Fibroblast of pulmonary artery (primary cell): ENCODE results near the gene CWC27.
A peak's percentile ranks its signal among the peaks of the same experiment; 100 is the strongest.
"Not testable (repeated sequence)": the region's sequence is repeated elsewhere in the genome, so short reads cannot be mapped to it uniquely, and the experiment has no call there.

ENCODE experiments used
- DNase-seq: peaks from one replicate; pipeline ENCODE4 v3.0.0-alpha.2; 2010; ENCODE audit warnings: low read depth
- H3K4me3 ChIP-seq: replicated peaks from 2 replicates; pipeline ENCODE4 v1.5.1; 2011; ENCODE audit warnings: low read depth, mild to moderate bottlenecking, control low read depth, low read length, moderate library complexity
- TF ChIP-seq, protein P1 (sequence below): IDR thresholded peaks from 2 replicates; pipeline ENCODE4 v1.5.1; 2011; ENCODE audit warnings: mild to moderate bottlenecking, control low read depth, low read length, inconsistent platforms; ENCODE audit errors: missing control alignments

Gene CWC27

DNA sequence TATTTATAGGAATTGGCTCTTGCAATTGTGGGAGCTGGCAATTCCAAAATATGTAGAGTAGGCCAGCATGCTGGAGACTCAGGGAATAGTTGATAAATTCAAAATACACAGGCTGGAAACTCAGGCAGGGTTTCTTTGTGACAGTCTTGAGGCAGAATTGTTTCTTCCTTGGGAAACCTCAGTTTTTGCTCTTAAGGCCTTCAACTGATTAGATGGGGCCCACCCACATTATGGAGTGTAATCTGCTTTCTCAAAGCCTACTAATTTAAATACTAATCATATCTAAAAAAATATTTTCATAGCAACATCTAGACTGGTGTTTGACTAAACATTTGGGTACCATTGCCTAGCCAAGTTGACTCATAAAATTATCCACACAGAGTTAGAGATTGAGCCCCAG, 27.6 kb downstream of the CWC27 start:
- no peak overlapping the region for H3K4me3 ChIP-seq
- DNase-seq, result no peak
- TF ChIP-seq, protein P1, sequence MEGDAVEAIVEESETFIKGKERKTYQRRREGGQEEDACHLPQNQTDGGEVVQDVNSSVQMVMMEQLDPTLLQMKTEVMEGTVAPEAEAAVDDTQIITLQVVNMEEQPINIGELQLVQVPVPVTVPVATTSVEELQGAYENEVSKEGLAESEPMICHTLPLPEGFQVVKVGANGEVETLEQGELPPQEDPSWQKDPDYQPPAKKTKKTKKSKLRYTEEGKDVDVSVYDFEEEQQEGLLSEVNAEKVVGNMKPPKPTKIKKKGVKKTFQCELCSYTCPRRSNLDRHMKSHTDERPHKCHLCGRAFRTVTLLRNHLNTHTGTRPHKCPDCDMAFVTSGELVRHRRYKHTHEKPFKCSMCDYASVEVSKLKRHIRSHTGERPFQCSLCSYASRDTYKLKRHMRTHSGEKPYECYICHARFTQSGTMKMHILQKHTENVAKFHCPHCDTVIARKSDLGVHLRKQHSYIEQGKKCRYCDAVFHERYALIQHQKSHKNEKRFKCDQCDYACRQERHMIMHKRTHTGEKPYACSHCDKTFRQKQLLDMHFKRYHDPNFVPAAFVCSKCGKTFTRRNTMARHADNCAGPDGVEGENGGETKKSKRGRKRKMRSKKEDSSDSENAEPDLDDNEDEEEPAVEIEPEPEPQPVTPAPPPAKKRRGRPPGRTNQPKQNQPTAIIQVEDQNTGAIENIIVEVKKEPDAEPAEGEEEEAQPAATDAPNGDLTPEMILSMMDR, result no peak

DNA sequence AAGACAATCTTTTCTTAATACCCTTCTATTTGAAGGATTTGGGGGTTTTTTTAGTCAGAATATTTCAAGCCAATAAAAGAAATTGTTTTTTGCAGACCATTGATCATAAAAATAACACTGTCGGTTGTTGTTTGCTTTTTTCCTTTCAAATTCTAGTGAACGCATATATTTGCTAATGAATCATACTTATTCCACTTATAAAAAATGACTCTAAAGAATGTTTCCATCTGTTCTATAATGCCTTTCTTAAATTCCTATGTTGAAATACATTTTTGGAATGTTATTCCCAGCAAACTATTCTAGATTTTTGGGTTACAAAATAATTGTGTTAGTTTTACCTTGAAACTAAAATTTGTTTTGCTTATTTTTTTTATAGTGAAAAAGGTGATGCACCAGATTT, 32.2 kb downstream of the CWC27 start:
- no peak for DNase-seq
- no peak overlapping the region for H3K4me3 ChIP-seq

DNA sequence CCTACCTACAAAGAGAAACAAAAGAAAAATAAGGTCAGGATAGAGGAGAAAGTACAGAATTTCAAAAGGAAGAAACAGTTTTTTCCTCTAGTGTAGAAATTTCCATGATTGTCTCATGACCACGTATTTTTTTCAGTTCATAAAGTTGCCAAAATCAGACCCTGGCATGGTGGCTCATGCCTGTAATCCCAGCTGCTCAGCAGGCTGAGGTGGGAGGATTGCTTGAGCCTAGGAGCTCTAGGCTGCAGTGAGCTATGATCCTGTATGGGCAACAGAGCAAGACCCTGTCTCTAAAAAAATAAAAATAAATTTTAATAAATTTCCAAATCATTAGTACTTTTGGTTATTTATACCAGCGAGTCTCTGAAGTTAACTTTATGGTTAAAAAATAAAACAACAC, 37.8 kb downstream of the CWC27 start:
- TF ChIP-seq, protein P1, result no peak
- no peak for DNase-seq
- H3K4me3 ChIP-seq, result no peak overlapping the region

More for the DNA sequence above, 32.2 kb downstream of the CWC27 start:
- TF ChIP-seq, protein P1, result no peak

DNA sequence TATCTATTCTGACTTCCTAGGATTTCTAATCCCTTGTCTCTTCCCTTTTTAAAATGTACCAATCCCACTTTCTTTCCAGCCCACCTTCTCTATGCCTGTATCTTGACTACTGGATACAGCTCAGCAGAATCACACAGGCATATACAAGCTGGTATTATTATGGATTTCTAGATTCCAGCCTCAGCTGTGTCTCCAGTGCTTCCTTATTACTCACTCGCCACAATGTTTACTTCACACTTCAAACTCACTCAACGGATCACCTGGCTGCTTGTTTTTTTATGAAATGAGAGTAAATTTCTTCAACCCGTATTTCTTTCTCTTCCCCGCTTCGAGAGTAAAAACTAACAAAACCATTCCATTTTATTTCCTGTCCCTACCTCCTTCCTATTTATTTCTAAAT, 38.8 kb downstream of the CWC27 start:
- TF ChIP-seq, protein P1, result no peak
- no peak for DNase-seq
- H3K4me3 ChIP-seq, result no peak overlapping the region

DNA sequence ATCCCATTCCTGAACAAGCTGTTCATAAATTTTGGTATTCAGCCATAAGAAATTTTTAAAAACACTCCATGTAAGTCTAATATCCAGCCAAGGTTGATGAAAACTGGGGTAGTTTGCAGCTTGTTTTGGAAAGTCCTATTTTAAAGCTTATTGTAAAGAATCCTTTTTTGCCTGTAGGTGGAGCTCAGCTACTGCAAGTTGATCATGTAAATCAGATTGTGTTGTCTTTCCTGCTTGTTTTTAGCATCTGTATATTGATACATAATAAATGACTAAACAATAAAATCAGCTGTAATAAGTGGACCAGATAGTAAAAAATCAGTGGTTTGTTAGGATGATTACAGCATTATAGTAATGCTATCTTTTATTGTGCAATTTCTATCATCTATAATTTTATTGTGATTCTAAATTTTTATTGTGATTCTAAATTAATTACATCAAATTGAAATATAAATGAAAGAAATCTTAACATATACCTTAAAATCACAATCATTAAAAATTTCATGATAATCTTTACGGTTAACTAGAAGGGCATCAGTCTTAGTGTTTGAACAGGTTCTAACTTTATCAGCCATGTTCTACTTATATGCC, 42.4 kb downstream of the CWC27 start:
- TF ChIP-seq, protein P1, result peak; percentile 77
- no peak overlapping the region for H3K4me3 ChIP-seq
- DNase-seq, result peak; percentile 86

DNA sequence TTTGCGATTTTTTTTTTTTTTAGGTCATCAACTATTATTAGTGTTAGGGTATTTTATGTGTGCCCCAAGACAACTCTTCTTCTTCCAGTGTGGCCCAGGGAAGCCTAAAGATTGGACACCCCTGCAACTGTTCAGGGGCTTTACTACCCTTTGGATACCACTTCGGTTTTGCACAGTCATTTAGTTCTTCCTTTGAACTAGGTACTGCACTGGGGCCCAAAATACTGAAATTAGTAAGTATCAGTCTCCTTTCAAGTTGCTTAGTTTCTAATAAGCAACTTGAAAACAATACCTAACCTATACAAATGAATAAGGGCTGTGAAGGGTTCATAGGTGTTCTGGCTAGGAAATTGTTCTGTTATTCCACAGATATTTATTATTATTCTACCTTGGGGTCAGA, 45.3 kb downstream of the CWC27 start:
- no peak overlapping the region for H3K4me3 ChIP-seq
- no peak for DNase-seq

DNA sequence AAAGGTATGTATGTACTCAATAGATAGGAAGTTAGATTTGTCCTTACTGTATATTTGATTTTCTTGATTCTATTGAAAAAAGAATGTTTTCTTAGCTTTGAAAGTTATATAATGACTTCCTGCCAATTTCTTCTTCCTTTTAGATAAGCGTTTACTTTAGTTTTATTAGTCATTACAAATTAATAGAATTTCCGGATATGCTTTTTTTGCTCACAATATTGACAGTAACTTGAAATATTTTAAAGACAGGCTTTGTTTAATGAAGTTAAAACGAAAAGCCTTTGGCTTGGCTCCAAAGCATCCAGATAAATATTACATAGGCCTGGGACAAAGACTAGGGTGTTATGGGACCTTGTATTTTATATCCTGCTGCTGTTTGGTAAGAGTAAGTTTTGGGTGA, 49.5 kb downstream of the CWC27 start:
- no peak overlapping the region for H3K4me3 ChIP-seq
- TF ChIP-seq, protein P1, result no peak
- no peak for DNase-seq

More for the DNA sequence above, 45.3 kb downstream of the CWC27 start:
- TF ChIP-seq, protein P1, result no peak

DNA sequence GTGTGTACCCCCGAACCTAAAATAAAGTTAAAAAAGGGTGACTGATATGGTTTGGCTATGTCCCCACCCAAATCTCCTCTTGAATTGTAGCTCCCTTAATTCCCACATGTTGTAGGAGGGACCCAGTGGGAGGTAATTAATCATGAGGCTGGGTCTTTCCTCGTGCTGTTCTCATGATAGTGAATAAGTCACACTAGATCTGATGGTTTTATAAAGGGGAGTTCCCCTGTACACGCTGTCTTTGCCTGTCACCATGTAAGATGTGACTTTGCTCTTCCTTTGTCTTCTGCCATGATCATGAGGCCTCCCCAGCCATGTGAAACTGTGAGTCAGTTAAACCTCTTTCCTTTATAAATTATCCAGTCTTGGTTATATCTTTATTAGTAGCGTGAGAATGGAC, 50.6 kb downstream of the CWC27 start:
- H3K4me3 ChIP-seq, DNase-seq: not testable (repeated sequence)
